ENCODE results near the gene ILK. TPM values are rescaled to one million over a fixed set of nuclear protein-coding genes. Genes with fewer than 3 reads are reported as not detected.

The ILK gene
- total and polyA plus RNA-seq, 10 donors = 71.4 to 194 (median 126) TPM

DNA sequence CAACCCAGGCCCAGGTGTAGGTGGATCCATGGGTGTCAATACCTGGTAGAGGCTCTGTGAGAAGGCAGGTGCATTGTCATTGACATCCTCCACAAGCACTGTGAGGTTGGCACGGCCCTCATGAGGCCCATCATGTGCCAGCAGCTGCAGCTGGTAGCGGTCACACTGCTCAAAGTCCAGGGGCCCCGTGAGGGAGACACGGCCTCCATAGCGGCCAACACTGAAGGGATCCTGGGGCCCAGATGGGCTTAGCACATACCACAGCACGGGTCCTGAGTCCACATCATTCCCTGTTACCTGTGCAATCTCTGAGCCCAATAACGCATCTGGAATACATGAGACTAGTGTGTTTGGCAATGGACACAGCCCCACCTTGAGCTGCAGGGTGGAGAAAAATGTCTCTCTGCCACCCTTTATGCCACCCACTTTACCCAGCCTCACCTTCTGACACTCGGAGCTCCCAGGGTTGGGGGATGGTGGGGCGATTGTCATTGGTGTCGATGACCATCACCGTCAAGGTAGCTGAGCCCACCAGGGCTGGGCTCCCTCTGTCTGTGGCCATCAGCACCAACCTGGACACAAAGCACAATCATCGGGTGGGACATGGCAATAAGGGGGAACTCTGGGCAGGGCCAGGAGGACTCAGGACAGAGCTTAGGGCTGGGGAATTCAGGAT, 21.7 kb downstream of the ILK start:
- Histone ChIP-seq H3K27ac (no peak overlapping the region), H3K27me3 (replicated peaks in 1 of 7) (no peaks in the 10 kb centered on the region), H3K4me1 (peaks cover 12 to 49% (median 24%) of the 10 kb centered on the region in 6 donors), H3K36me3 (peaks cover 0 to 66% (median 22%) of the 10 kb centered on the region in 6 donors), H3K4me3 (no peak overlapping the region), H3K9me3 (no peaks in the 10 kb centered on the region)
- WGBS, 5 donors = 88 to 94% (median 92%) methylated on average over 9 to 12 of the region's 12 CpGs
- TF ChIP-seq, protein P1, sequence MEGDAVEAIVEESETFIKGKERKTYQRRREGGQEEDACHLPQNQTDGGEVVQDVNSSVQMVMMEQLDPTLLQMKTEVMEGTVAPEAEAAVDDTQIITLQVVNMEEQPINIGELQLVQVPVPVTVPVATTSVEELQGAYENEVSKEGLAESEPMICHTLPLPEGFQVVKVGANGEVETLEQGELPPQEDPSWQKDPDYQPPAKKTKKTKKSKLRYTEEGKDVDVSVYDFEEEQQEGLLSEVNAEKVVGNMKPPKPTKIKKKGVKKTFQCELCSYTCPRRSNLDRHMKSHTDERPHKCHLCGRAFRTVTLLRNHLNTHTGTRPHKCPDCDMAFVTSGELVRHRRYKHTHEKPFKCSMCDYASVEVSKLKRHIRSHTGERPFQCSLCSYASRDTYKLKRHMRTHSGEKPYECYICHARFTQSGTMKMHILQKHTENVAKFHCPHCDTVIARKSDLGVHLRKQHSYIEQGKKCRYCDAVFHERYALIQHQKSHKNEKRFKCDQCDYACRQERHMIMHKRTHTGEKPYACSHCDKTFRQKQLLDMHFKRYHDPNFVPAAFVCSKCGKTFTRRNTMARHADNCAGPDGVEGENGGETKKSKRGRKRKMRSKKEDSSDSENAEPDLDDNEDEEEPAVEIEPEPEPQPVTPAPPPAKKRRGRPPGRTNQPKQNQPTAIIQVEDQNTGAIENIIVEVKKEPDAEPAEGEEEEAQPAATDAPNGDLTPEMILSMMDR (IDR thresholded peaks at IDR 0.05 in 8 of 11, conservative IDR thresholded peaks at IDR 0.05 in 3 of 11) = no peak
- TF ChIP-seq POLR2A (IDR thresholded peaks at IDR 0.05) = no peak
- no peak for TF ChIP-seq POLR2AphosphoS5 (IDR thresholded peaks at IDR 0.05)
- intact Hi-C loops (cut with DNase I; ENCODE audit: low total_unique reads) = no loop called here
- peak; percentile 57 for DNase-seq

DNA sequence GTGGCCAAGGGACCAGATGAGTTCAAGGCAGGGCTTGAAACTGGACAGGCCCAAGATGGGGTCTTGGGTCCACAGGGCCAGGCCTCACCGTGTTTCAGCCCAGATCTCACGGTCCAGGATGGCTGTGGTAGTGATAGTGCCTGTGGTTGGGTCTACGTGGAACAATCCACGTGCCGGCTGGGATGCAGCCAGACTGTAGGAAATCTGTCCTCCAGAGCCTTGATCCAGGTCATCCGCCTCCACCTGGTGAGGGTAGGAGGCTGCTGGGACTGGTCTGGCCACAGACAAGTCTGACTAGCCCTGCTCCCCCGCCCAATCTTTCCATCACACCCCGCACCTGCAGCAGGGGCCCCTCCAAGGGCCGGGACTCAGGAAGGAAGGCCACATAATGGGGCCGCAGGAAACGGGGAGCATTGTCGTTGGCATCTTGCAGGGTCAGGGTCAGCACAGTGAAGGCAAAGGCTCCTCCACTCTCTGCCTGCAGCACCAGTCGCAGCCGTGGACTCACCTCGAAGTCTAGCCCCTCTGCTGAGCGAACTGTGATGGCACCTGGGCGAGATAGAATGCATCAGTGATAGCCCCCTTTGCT, 22.4 kb downstream of the ILK start:
- 80 to 89% (median 81%) methylated on average over 12 to 17 of the region's 17 CpGs for WGBS, 5 donors
- Histone ChIP-seq H3K27me3 (replicated peaks in 1 of 7) (no peaks in the 10 kb centered on the region), H3K9me3 (no peaks in the 10 kb centered on the region), H3K27ac (no peak overlapping the region), H3K4me3 (no peak overlapping the region), H3K4me1 (peaks cover 12 to 43% (median 24%) of the 10 kb centered on the region in 6 donors), H3K36me3 (peaks cover 0 to 72% (median 28%) of the 10 kb centered on the region in 6 donors)
- intact Hi-C loops (cut with DNase I; ENCODE audit: low total_unique reads) = no loop called here
- DNase-seq = peak; percentile 65
- no peak for TF ChIP-seq POLR2A (IDR thresholded peaks at IDR 0.05)
- peak in 2 of 3 donors; percentile 15 to 56 for TF ChIP-seq POLR2AphosphoS5 (IDR thresholded peaks at IDR 0.05)

DNA sequence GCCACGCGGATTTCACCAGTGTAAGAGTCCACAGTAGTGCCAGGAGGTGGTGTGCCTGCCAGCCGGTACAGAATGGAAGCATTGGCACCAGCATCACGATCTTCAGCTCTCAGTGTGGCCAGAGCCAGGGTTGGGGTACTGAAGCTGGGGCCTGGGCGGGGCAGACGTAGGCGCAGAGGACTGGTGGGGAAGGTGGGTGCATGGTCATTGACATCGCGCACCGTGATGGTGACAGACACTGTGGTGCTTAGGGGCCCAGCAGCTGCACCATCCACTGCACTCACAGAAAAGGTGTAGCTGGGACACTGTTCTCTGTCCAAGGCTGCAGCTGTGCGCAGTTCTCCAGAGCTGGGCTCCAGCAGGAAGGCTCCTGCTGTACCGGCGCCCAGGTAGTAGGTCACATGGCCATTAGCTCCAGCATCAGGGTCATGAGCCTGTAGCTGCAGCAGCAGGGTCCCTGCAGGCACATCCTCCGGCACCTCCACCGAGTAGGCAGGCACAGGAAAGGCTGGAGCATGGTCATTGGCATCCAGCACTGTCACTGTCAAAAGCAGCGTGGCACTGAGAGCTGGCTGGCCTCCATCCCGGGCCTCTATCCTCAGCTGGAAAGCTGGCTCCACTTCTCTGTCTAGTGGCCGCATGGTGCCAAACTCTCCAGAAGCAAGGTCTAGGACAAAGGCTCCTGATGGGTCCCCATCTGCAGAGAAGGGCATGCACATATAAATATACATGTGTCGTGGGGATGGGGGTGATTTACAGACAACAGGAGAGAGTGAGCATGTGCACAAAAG, 23.6 kb downstream of the ILK start:
- intact Hi-C loops (cut with DNase I; ENCODE audit: low total_unique reads) = no loop called here
- Histone ChIP-seq H3K27ac (peak overlapping the region in 6 of 8 donors; percentile 30 to 64 (median 52)), H3K9me3 (no peaks in the 10 kb centered on the region), H3K4me3 (peak overlapping the region in 1 of 8 donors; percentile 38), H3K4me1 (peaks cover 12 to 30% (median 24%) of the 10 kb centered on the region in 6 donors), H3K27me3 (replicated peaks in 1 of 7) (no peaks in the 10 kb centered on the region), H3K36me3 (peaks cover 0 to 85% (median 39%) of the 10 kb centered on the region in 6 donors)
- peak; percentile 78 for DNase-seq
- 75 to 82% (median 81%) methylated on average over 10 to 19 of the region's 19 CpGs for WGBS, 5 donors
- TF ChIP-seq POLR2AphosphoS5 (IDR thresholded peaks at IDR 0.05) (peak in 1 of 3 donors; percentile 20), POLR2A (IDR thresholded peaks at IDR 0.05) (no peak)

GRCh38 chr11:6627762-6628241, 24.2 kb downstream of the ILK start:
- 35 to 54% (median 42%) methylated on average over 2 of the region's 2 CpGs for WGBS, 5 donors
- H3K4me1 ChIP-seq = peaks cover 12 to 29% (median 25%) of the 10 kb centered on the region in 6 donors
- DNase-seq = no peak
- TF ChIP-seq, protein P1 (IDR thresholded peaks at IDR 0.05 in 8 of 11, conservative IDR thresholded peaks at IDR 0.05 in 3 of 11) = no peak
- TF ChIP-seq POLR2A (IDR thresholded peaks at IDR 0.05) (no peak), POLR2AphosphoS5 (IDR thresholded peaks at IDR 0.05) (no peak)
- no peaks in the 10 kb centered on the region for H3K9me3 ChIP-seq
- H3K36me3 ChIP-seq = peaks cover 0 to 90% (median 45%) of the 10 kb centered on the region in 6 donors
- intact Hi-C loops (cut with DNase I; ENCODE audit: low total_unique reads) = no loop called here
- peak overlapping the region in 1 of 8 donors; percentile 38 for H3K4me3 ChIP-seq
- H3K27me3 ChIP-seq (replicated peaks in 1 of 7) = no peaks in the 10 kb centered on the region
- H3K27ac ChIP-seq = peak overlapping the region in 6 of 8 donors; percentile 30 to 64 (median 52)
